Astrocyte (in vitro differentiated cells and primary cell): ENCODE measurements around the gene RRAGC. TPM values are rescaled to one million over a fixed set of nuclear protein-coding genes. Genes with fewer than 3 reads are reported as not detected.

Experiments used
- DNase-seq: peaks from one replicate; pipeline ENCODE4 v3.0.0-alpha.2; 2010; ENCODE audit warnings: low read depth
- FAIRE-seq: peaks from 2 replicates; lab custom pipeline; 2011; peaks lifted over from hg19 to GRCh38; lab: Jason Lieb, UNC
- H2AFZ ChIP-seq: 2 replicates; pipeline ENCODE4 v1.6.0; 2012; ENCODE audit warnings: low read depth, low read length, inconsistent platforms
- H3K27ac ChIP-seq: 2 replicates; pipeline ENCODE4 v1.5.1; 2011; ENCODE audit warnings: low read depth, low read length, inconsistent platforms
- H3K27me3 ChIP-seq: 2 replicates; pipeline ENCODE4 v1.6.0; 2011; ENCODE audit warnings: low read length, inconsistent platforms; ENCODE audit not compliant: insufficient read depth
- H3K36me3 ChIP-seq: 2 replicates; pipeline ENCODE4 v1.5.1; 2011; ENCODE audit warnings: low read length, inconsistent platforms; ENCODE audit not compliant: insufficient read depth
- H3K4me1 ChIP-seq: 2 replicates; pipeline ENCODE4 v1.5.1; 2011; ENCODE audit warnings: low read length, inconsistent platforms; ENCODE audit not compliant: insufficient read depth
- H3K4me2 ChIP-seq: 2 replicates; pipeline ENCODE4 v1.6.0; 2012; ENCODE audit warnings: low read length, inconsistent platforms
- H3K4me3 ChIP-seq: 2 replicates; pipeline ENCODE4 v1.5.1; 2011; ENCODE audit warnings: low read depth, mild to moderate bottlenecking, low read length, inconsistent platforms; ENCODE audit not compliant: insufficient read depth
- H3K79me2 ChIP-seq: 2 replicates; pipeline ENCODE4 v1.6.0; 2012; ENCODE audit warnings: mild to moderate bottlenecking, low read length, inconsistent platforms; ENCODE audit not compliant: insufficient read depth
- H3K9ac ChIP-seq: 2 replicates; pipeline ENCODE4 v1.6.0; 2012; ENCODE audit warnings: mild to moderate bottlenecking, low read length, inconsistent platforms
- H3K9me3 ChIP-seq: 2 replicates; pipeline ENCODE4 v1.5.1; 2012; ENCODE audit warnings: low read depth, mild to moderate bottlenecking, low read length, inconsistent platforms; ENCODE audit not compliant: insufficient read depth
- H4K20me1 ChIP-seq: 2 replicates; pipeline ENCODE4 v1.6.0; 2012; ENCODE audit warnings: low read length, inconsistent platforms; ENCODE audit not compliant: insufficient read depth
- H3K27ac Mint-ChIP-seq: one replicate; pipeline ENCODE4 v1.8.0; 2021; ENCODE audit warnings: mild to moderate bottlenecking, mixed read lengths; ENCODE audit not compliant: unreplicated experiment
- H3K27me3 Mint-ChIP-seq: one replicate; pipeline ENCODE4 v1.8.0; 2021; ENCODE audit warnings: low read depth, mixed read lengths; ENCODE audit not compliant: unreplicated experiment
- H3K36me3 Mint-ChIP-seq: one replicate; pipeline ENCODE4 v1.8.0; 2021; ENCODE audit warnings: low read depth, mixed read lengths; ENCODE audit not compliant: unreplicated experiment
- H3K4me1 Mint-ChIP-seq: one replicate; pipeline ENCODE4 v1.8.0; 2021; ENCODE audit warnings: low read depth, mixed read lengths; ENCODE audit not compliant: unreplicated experiment
- H3K4me3 Mint-ChIP-seq: one replicate; pipeline ENCODE4 v1.8.0; 2021; ENCODE audit warnings: mild to moderate bottlenecking, moderate library complexity, mixed read lengths; ENCODE audit not compliant: unreplicated experiment
- H3K9me3 Mint-ChIP-seq: one replicate; pipeline ENCODE4 v1.8.0; 2021; ENCODE audit warnings: mild to moderate bottlenecking, mixed read lengths; ENCODE audit not compliant: unreplicated experiment
- EZH2 ChIP-seq: IDR thresholded peaks from 2 replicates; pipeline ENCODE4 v1.6.1; 2012; ENCODE audit warnings: mild to moderate bottlenecking, low read length, inconsistent platforms; ENCODE audit not compliant: insufficient read depth
- total RNA-seq: library from RNA; stranded (reverse); gene quantifications from 2 replicates; pipeline ENCODE4 v1.2.1, GENCODE V29; 2021
- TF ChIP-seq, protein P1 (sequence below): IDR thresholded peaks from 2 replicates; pipeline ENCODE4 v1.5.1; 2011; ENCODE audit warnings: low read depth, mild to moderate bottlenecking, inconsistent platforms, low read length, moderate library complexity; ENCODE audit not compliant: insufficient read depth

RRAGC gene
- total RNA-seq, 1 donor from 2014 or later: 37.3 TPM

DNA sequence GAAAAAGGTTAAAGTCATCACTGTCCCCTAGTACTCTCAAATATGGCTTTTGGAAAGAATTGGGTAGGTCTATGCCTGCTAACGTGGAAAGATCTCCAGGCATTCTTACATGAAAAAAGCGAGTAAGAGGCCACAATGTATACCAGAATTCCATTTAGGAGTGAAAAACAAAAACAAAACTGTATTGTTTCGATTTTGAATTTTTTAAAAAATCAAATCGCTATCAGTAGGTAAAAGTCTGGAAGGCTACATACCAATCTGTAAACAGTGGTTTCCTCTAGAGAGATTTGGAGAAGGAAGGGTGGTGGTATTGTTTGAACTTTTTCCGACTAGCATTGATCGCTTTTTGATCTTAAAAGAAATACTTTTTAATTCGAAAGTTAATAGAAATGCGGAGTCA lies 55.9 kb downstream of the RRAGC start:
- Mint-ChIP-seq H3K4me1 (no peaks in the 10 kb centered on the region), H3K36me3 (no peaks in the 10 kb centered on the region), H3K9me3 (peaks cover 8% of the 10 kb centered on the region), H3K4me3 (peak overlapping the region; percentile 79), H3K27ac (no peak overlapping the region), H3K27me3 (peaks cover 81% of the 10 kb centered on the region)
- peak overlapping the region; percentile 33 for H3K4me3 ChIP-seq
- H3K27ac ChIP-seq: no peak overlapping the region
- no peak overlapping the region for H3K9ac ChIP-seq
- H3K4me2 ChIP-seq: peak overlapping the region; percentile 82
- H3K9me3 ChIP-seq: no peaks in the 10 kb centered on the region
- FAIRE-seq (no peak), DNase-seq (no peak)
- H3K36me3 ChIP-seq: no peaks in the 10 kb centered on the region
- H3K27me3 ChIP-seq: peaks cover 37% of the 10 kb centered on the region
- H2AFZ ChIP-seq: no peak overlapping the region
- H3K79me2 ChIP-seq: no peaks in the 10 kb centered on the region
- no peak for TF ChIP-seq EZH2
- TF ChIP-seq, protein P1, sequence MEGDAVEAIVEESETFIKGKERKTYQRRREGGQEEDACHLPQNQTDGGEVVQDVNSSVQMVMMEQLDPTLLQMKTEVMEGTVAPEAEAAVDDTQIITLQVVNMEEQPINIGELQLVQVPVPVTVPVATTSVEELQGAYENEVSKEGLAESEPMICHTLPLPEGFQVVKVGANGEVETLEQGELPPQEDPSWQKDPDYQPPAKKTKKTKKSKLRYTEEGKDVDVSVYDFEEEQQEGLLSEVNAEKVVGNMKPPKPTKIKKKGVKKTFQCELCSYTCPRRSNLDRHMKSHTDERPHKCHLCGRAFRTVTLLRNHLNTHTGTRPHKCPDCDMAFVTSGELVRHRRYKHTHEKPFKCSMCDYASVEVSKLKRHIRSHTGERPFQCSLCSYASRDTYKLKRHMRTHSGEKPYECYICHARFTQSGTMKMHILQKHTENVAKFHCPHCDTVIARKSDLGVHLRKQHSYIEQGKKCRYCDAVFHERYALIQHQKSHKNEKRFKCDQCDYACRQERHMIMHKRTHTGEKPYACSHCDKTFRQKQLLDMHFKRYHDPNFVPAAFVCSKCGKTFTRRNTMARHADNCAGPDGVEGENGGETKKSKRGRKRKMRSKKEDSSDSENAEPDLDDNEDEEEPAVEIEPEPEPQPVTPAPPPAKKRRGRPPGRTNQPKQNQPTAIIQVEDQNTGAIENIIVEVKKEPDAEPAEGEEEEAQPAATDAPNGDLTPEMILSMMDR: no peak
- H4K20me1 ChIP-seq: no peaks in the 10 kb centered on the region
- H3K4me1 ChIP-seq: peaks cover 2% of the 10 kb centered on the region

DNA sequence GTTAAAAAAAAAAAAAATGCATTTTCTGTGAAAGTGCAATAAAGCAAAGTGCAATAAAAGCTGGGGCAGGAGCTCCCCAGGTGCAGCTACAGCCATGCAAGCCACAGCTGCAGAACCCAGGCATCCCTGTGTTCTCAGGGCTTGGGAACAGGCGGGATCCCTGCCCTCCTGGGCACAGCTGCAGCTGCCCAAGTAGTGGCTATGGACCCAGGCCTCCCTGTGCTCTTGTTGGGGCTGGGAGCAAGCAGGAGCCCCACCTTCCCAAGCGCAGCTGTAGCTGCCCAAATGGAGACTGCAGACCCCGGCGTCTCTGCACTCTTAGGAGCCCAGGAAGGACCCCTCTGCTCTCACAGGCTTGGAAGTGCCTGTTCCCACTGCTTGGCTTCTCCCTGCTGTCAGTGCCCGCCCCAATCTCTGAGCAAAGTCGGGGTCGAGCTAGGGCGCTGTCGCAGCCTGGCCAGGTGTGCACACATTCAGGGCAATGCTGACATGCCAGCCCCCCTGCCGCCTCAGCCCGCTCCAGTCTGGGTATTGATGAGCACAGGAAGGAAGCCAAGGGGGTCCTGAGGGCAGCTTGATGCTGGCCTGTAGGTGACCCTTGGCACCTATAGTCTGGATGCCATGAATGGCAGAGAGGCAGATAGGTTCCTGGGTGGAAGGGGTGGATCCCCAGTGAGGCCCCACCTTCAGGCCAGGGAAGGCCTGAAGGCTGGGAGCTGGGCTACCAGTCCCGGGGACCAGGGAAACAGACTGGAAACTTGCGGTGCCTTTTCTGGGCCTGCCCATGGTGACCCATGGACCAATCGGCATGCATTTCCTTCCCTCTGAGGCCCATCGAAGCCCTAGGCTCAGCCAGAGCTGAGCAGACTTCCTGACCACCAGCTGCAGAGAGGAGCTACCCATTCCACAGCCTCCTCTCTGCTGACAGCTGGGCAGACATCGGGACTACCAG lies 58.6 kb downstream of the RRAGC start:
- Mint-ChIP-seq H3K27ac (no peak overlapping the region), H3K36me3 (no peaks in the 10 kb centered on the region), H3K27me3 (peaks cover 60% of the 10 kb centered on the region), H3K4me3 (no peak overlapping the region), H3K9me3 (peaks cover 8% of the 10 kb centered on the region), H3K4me1 (no peaks in the 10 kb centered on the region)
- TF ChIP-seq EZH2: no peak
- TF ChIP-seq, protein P1: no peak
- no peak overlapping the region for H3K27ac ChIP-seq
- peaks cover 27% of the 10 kb centered on the region for H3K27me3 ChIP-seq
- H3K4me1 ChIP-seq: peaks cover 2% of the 10 kb centered on the region
- no peak overlapping the region for H2AFZ ChIP-seq
- FAIRE-seq: no peak
- H3K9ac ChIP-seq: no peak overlapping the region
- no peak for DNase-seq
- H3K36me3 ChIP-seq: no peaks in the 10 kb centered on the region
- no peaks in the 10 kb centered on the region for H3K9me3 ChIP-seq
- no peak overlapping the region for H3K4me2 ChIP-seq
- no peaks in the 10 kb centered on the region for H3K79me2 ChIP-seq
- no peak overlapping the region for H3K4me3 ChIP-seq
- H4K20me1 ChIP-seq: no peaks in the 10 kb centered on the region

DNA sequence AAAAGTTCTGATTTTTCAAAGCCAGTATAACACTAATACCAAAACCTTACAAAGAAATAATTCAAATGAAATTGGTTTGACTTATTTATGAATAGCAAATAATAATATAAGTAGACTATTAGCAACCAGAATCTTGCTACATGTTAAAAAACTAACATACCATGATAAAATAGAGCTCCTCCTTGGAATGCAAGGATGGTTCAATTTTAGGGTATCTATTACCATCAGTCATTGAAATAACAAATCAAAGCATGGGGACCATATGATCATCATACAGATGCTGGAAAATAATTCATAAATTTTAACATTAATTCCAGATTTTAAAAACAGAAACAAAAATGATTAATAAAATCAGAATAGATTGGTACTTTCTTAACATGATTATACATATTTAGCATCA lies 66.3 kb downstream of the RRAGC start:
- H3K4me3 ChIP-seq: no peak overlapping the region
- H3K9me3 ChIP-seq: no peaks in the 10 kb centered on the region
- Mint-ChIP-seq H3K4me1 (no peaks in the 10 kb centered on the region), H3K27ac (no peak overlapping the region), H3K9me3 (peaks cover 10% of the 10 kb centered on the region), H3K4me3 (no peak overlapping the region), H3K27me3 (peaks cover 29% of the 10 kb centered on the region), H3K36me3 (no peaks in the 10 kb centered on the region)
- no peak overlapping the region for H3K4me2 ChIP-seq
- peaks cover 28% of the 10 kb centered on the region for H3K27me3 ChIP-seq
- TF ChIP-seq EZH2: no peak
- TF ChIP-seq, protein P1: no peak
- DNase-seq: no peak
- no peaks in the 10 kb centered on the region for H3K79me2 ChIP-seq
- FAIRE-seq: no peak
- H3K27ac ChIP-seq: no peak overlapping the region
- no peak overlapping the region for H2AFZ ChIP-seq
- H4K20me1 ChIP-seq: no peaks in the 10 kb centered on the region
- no peaks in the 10 kb centered on the region for H3K36me3 ChIP-seq
- H3K9ac ChIP-seq: no peak overlapping the region
- H3K4me1 ChIP-seq: no peaks in the 10 kb centered on the region
